GM19240 (cell line): Measurements from ENCODE around the gene ARHGAP24.
"Not testable (repeated sequence)": the region's sequence is repeated elsewhere in the genome, so short reads cannot be mapped to it uniquely, and the experiment has no call there.

Source experiments
- DNase-seq: peaks from one replicate; pipeline ENCODE4 v3.0.0; 2011; ENCODE audit warnings: low spot score; ENCODE audit not compliant: insufficient read length

Gene ARHGAP24

GRCh38 chr4:85515701-85516100 lies 40.8 kb downstream of the ARHGAP24 start:
- no peak for DNase-seq

GRCh38 chr4:85518526-85518925 lies 43.6 kb downstream of the ARHGAP24 start:
- not testable (repeated sequence) for DNase-seq

- no peak for DNase-seq
These were observed 46.1 kb downstream of the ARHGAP24 start for GRCh38 chr4:85520765-85521749.

DNA sequence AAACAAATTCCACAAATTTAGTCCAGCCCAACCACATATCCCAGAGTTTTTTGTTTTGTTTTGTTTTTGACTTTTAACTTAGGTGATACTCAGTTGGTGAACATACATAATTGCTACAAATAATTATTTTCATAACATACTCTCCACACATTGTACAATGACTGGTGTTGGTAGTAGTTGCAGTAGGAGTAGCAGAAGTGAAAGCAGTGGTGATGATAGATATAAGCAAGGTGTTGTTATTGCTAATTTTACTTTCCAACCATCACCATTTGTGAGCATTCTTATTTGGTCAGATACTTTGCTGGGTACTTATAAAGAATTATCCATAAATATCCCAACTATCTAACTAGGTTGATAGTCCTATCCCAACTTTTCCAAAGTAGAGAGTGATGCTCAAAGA lies 47.3 kb downstream of the ARHGAP24 start:
- no peak for DNase-seq

- DNase-seq, result no peak
These were observed 47.9 kb downstream of the ARHGAP24 start for GRCh38 chr4:85522836-85523235.

- no peak for DNase-seq
These were observed 52.9 kb downstream of the ARHGAP24 start for GRCh38 chr4:85527815-85528214.

GRCh38 chr4:85531560-85532341 lies 56.8 kb downstream of the ARHGAP24 start:
- no peak for DNase-seq

GRCh38 chr4:85534120-85534519 lies 59.2 kb downstream of the ARHGAP24 start:
- no peak for DNase-seq

GRCh38 chr4:85543832-85544231 lies 68.9 kb downstream of the ARHGAP24 start:
- no peak for DNase-seq

GRCh38 chr4:85544751-85545150 lies 69.8 kb downstream of the ARHGAP24 start:
- DNase-seq, result no peak

- no peak for DNase-seq
These were observed 73.2 kb downstream of the ARHGAP24 start for GRCh38 chr4:85548116-85548515.

DNA sequence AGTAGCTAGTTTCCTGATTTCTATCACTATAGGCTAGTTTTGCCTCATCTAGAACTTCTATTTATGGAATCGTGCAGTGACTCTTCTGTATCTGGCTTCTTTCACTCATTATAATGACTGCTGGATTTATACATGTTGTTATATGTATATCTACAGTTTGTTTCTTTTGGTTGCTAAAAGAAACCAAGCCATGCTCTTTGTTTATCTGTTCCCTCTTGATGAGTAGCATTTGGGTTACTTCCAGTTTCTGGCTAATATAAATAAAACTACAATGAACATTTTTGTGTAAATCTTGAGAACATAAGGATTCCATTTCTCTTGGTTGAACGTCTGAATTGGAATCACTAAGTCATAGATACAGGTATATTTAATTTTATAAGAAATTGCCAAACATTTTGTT lies 73.9 kb downstream of the ARHGAP24 start:
- no peak for DNase-seq

DNA sequence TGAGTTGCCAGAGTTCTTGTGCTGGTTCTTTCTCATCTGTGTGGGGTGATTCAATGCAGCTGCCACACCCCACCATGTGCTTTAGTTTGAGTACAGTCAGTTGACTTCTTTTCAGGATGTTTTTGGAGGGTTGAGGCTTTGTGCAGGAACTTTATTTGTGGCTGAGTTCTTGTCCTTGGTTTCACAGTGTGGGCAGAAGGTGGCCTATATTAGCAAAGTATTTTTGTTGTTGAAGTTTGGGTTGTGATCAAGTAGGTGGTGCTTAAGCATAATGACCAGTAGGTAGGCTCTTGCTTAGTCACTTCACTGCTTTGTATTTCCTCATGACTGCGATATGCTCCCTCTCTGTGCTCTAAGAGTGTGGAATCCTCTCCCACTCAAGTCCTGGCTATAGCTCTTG lies 80.3 kb downstream of the ARHGAP24 start:
- no peak for DNase-seq

- no peak for DNase-seq
These were observed 81.3 kb downstream of the ARHGAP24 start for GRCh38 chr4:85556283-85556682.

DNA sequence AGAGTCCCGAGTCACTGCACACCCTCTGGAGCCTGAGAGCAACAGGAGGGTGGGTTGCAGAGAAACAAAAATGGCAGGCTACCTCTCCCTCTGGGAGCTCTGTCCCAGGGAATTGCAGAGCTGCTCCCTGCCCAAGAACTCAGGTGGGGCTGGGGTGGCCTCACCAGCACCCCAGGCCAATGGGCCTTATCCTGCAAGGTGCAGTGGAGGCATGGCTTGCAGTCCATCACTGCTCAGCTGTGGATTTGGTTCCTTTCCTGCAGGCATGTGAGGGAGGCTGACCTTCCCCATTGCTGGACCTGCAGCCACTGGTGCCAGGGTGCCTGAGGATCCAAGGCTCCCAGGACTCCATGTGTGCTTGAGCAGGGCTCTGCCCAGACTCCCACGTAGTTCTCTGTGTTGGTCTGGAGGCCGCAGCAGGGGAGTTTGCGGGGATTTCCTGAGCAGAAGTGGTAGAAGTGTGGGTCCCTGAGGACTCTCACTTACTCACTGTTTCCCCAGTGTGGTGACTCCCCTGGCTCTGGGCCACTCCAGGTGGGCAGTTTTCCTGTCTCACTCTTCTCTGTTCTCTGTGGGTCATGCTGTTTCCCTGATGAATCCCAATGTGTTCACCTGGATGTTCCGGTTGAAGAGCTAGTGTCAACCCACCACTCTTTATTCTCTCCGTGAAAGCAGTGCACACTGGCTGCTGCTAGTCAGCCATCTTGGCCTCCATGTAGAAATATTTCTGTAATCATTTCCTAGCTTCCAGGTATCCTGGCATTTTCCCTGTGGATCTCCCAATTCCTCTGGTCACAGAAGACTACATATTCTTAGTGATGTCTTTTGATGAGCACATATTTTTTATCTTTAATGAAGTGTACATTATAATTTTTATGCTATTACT lies 82.3 kb downstream of the ARHGAP24 start:
- DNase-seq, result no peak

DNA sequence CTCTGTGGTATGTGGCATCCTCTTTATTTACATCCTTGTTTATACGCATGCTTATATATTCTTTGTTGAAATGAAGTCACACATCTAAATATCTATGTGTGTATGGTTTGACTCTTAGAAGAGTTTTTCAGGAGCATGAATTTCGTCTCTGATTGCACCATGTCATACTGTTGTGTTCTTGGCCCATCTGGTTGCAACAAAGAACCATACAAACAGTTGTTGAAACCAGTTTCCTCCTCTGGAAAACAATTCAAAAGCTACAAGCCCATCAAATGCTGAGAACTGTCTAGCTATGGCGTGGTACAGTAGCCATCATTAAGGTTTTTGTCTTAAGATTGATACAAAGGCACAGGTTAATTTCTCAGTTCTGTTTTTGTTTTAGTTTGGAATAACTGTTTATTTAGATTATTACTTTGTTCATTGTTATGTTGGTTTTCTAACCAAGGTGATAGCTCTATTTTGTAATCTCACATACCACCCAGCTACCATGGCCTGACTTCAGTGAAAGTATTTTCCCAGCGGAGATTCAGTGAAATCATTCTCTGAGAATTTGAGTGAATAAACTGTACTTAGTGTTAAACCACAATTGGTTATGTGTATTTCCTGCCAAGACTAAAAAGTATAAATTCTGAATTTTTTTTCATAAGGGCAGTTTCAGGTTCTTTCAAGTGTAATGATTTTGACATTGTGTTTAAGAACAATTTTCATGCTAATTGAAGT lies 91.0 kb downstream of the ARHGAP24 start:
- DNase-seq, result no peak

- DNase-seq, result no peak
These were observed 94.9 kb downstream of the ARHGAP24 start for GRCh38 chr4:85569730-85570299.

GRCh38 chr4:85570388-85570787 lies 95.4 kb downstream of the ARHGAP24 start:
- DNase-seq, result no peak

GRCh38 chr4:85571008-85571407 lies 96.1 kb downstream of the ARHGAP24 start:
- no peak for DNase-seq

DNA sequence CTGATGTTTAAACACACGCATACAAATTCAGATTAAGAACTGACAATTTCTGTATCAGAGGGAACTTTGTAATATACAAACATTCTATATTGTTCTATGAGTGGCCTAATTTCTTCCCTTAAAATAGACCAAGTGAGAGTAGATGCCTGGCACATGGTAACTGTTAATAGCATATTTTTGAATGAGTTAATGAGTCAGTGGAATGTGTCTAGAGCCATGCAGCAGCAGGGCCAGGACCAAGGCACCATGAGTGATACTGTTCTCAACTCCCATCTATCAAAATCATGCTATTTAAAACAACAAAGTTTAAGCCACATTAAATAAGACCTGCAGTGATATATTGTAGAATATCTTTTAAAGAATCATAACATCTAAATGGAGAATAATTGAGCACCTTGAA lies 98.3 kb downstream of the ARHGAP24 start:
- no peak for DNase-seq
